ENCODE data around the gene SLC38A5. TPM values are rescaled to one million over a fixed set of nuclear protein-coding genes. Genes with fewer than 3 reads are reported as not detected.

SLC38A5 gene

Small RNA genes within 50 kb of the gene (small RNA-seq; reads per million reads assigned to genes)
- gene AL606490.4 (ENCODE audit: insufficient read depth) = not detected

All from mesendoderm (in vitro differentiated cells).